ENCODE measurements around the gene PRDM8. TPM values are rescaled to one million over a fixed set of nuclear protein-coding genes. Genes with fewer than 3 reads are reported as not detected.

The PRDM8 gene
- total and polyA plus RNA-seq, 2 of the 4 experiments (the other 2 are of a cell fraction) = 5.7 to 15.8 TPM

- H3K4me1 ChIP-seq (ENCODE audit: control insufficient read depth, insufficient read depth, low read length) = peaks cover 18% of the 10 kb centered on the region
Measured at GRCh38 chr4:80240976-80241375, 43.7 kb downstream of the PRDM8 start.

More at GRCh38 chr4:80240976-80241375, 43.7 kb downstream of the PRDM8 start:
- no TSS peak for BruUV-seq (replicated peaks)
- peak overlapping the region; percentile 58; the same call in 1 of the 2 replicates for H3K4me2 ChIP-seq (ENCODE audit: low read depth, low read length)
- H3K23ac ChIP-seq (ENCODE audit: low read depth, low read length) = peak overlapping the region; percentile 41; the same call in 1 of the 2 replicates
- H3K18ac ChIP-seq (ENCODE audit: low read depth, low read length) = peak overlapping the region; percentile 9; the same call in 1 of the 2 replicates
- TF ChIP-seq MAZ (IDR thresholded peaks at IDR 0.05; ENCODE audit: borderline replicate concordance, low read depth, low read length) = no peak
- TF ChIP-seq NFE2L2 (IDR thresholded peaks at IDR 0.05; ENCODE audit: low read depth, low read length) = no peak
- TF ChIP-seq CHD1 (IDR thresholded peaks at IDR 0.05; ENCODE audit: low read depth, low read length) = no peak
- TF ChIP-seq CEBPB (IDR thresholded peaks at IDR 0.05; ENCODE audit: low read depth, low read length) = no peak
- no peak overlapping the region; the same call in 1 of the 2 replicates for H3K56ac ChIP-seq (ENCODE audit: extremely low read depth, insufficient read depth, low read length)
- H3K14ac ChIP-seq (replicated peaks; ENCODE audit: low read depth, low read length) = 0 out of 2 replicates have a peak overlapping the region, but pooled peaks have one; percentile 10
- H3K9me3 ChIP-seq (ENCODE audit: control insufficient read depth, insufficient read depth, low read length) = no peaks in the 10 kb centered on the region
- H2BK120ac ChIP-seq (ENCODE audit: low read depth, low read length) = peak overlapping the region; percentile 98
- dilution Hi-C loops (cut with HindIII; ENCODE audit: low sequenced_read_pairs, unreplicated experiment) (no loop called here), intact Hi-C loops (cut with micrococcal nuclease) (no loop called here), in situ Hi-C loops (cut with MboI; ENCODE audit: low sequenced_read_pairs) (no loop called here)
- peak; percentile 48 for DNase-seq
- peaks cover 3 to 22% of the 10 kb centered on the region in 2 experiments for H3K79me1 ChIP-seq (ENCODE audit: low read depth in 1 of 2, low read length in 2 of 2)
- peak overlapping the region; percentile 6; the same call in 1 of the 2 replicates for H4K5ac ChIP-seq (ENCODE audit: low read depth, low read length)
- ATAC-seq (ENCODE audit: low read depth) = no peak
- no peak overlapping the region for H2AK9ac ChIP-seq (replicated peaks; ENCODE audit: low read depth, low read length, poor library complexity)
- peak overlapping the region; percentile 96 for H2BK20ac ChIP-seq (ENCODE audit: low read depth, low read length)
- H2BK15ac ChIP-seq (ENCODE audit: low read depth, low read length) = peak overlapping the region; percentile 95; the same call in 1 of the 3 replicates
- H4K20me1 ChIP-seq (ENCODE audit: insufficient read depth, low read length) = no peaks in the 10 kb centered on the region
- H3K27me3 ChIP-seq (ENCODE audit: control insufficient read depth, insufficient read depth, low read length) = no peaks in the 10 kb centered on the region
- peak overlapping the region; percentile 100 for H2BK5ac ChIP-seq (ENCODE audit: low read depth, low read length, poor library complexity, severe bottlenecking)
- H3K9me1 ChIP-seq (ENCODE audit: insufficient read depth, low read length) = peaks cover 4% of the 10 kb centered on the region; the same call in 1 of the 2 replicates
- ChIA-PET CTCF (interaction anchor here (0.6 kb wide), 1 partner anchor 423 kb away, joined by 3 read pairs; no protein-coding TSS in a partner anchor), POLR2A (ENCODE audit: unreplicated experiment) (interaction anchor here (1.5 kb wide), 1 partner anchor 25 kb away, joined by 9 read pairs; the partner anchor contains the start of gene FGF5)
- H3K4ac ChIP-seq (ENCODE audit: low read depth, low read length) = peak overlapping the region; percentile 82; the same call in 1 of the 2 replicates
- H2AFZ ChIP-seq (replicated peaks; ENCODE audit: low read length, poor library complexity) = no peak overlapping the region
- H3K4me3 ChIP-seq (ENCODE audit: insufficient read depth, low read depth, low read length) = no peak overlapping the region
- H4K91ac ChIP-seq (ENCODE audit: insufficient read depth, low read depth, low read length) = no peak overlapping the region
- H4K8ac ChIP-seq (ENCODE audit: low read depth in 2 of 2, low read length in 2 of 2) = peak overlapping the region; percentile 48 to 58; a peak in 3 of 4 replicates
- H2AK5ac ChIP-seq (ENCODE audit: low read depth, low read length) = no peak overlapping the region; the same call in 1 of the 2 replicates
- H3K36me3 ChIP-seq (ENCODE audit: control insufficient read depth, insufficient read depth, low read length) = no peaks in the 10 kb centered on the region
- no peak overlapping the region; the same call in 1 of the 2 replicates for H3K9ac ChIP-seq (ENCODE audit: low read depth, low read length)
- H3K27ac ChIP-seq (ENCODE audit: insufficient read depth, low read length) = 0 out of 2 replicates have a peak overlapping the region, but pooled peaks have one; percentile 16
